T47D (cell line): ENCODE measurements around the gene ARID1B.

ENCODE experiments used
- DNase-seq, 2 experiments: peaks; one replicate each; pipeline versions ENCODE4 v3.0.0 to v3.0.0-alpha.2; 2011 to 2012; ENCODE audit warnings: low read depth in 1 of 2, low spot score in 1 of 2
- JUND ChIP-seq: IDR thresholded peaks from 2 replicates; pipeline ENCODE4 v1.6.1; 2012; ENCODE audit warnings: low read depth
- in situ Hi-C: cut with HindIII; loops from 2 replicates; pipeline ENCODE4 v1.10.0; 2016; ENCODE audit warnings: low sequenced_read_pairs, low pct_unique_long_range_greater_than_20kb

Gene ARID1B

DNA sequence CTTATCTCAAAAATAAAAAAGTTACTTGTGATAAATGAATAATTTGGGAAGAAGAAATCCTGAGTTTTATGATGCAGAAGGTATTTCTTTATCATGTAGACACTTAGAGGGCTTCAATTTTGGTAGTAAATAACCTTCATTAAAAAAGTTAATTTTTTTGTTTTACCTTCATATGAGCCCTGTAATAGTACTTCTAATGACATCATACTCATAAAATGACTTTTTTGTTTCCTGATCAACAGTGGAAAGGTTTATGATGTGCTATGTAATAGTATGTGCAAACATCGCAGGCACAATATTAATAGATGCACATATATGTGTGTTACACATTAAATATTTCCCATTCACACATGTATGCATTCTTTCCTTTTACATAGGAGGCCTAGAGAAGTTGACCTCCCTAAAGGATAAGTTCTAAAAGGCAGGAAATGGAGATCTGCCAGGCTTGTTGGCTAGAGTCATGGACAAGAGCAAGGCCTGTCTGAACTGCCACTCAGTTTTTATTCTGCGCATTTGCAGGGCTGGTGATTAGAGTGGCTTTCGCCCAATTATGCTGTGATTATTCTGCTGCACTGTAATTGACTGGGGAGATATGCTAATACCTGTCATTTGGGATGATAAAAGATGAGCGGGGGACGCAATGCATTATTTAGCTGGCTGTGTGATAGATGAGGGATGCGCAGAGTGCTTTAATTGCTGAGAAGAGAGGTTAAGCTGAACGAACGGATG, 273.5 kb downstream of the ARID1B start:
- no peak for DNase-seq
- in situ Hi-C loops: no loop called here
- TF ChIP-seq JUND: no peak

DNA sequence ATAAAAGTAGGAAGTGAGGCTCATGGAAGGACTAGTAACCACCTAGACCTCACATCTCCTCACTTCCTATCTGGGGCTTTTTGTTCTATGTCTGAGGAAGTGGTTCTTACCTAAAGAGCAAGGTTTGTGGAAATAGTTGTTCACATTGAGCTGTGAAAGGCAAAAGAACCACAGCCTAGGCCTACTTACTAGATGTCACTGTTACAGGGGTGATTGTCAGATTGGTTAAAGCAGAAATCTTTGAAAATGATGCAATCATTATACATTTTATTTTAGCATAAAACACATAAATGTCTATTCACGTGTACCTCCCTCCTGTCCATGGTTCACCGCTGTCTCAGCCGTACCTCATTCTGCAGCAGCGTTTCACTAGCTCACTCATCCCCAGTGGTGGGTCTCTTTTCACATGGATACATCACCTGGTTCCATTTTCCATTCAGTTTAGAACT, 277.4 kb downstream of the ARID1B start:
- TF ChIP-seq JUND: no peak
- no peak for DNase-seq
- in situ Hi-C loops: no loop called here

- TF ChIP-seq JUND: no peak
- in situ Hi-C loops: no loop called here
- DNase-seq: no peak
Observed at GRCh38 chr6:157055863-157056262, 278.7 kb downstream of the ARID1B start.

GRCh38 chr6:157056275-157056674, 279.1 kb downstream of the ARID1B start:
- in situ Hi-C loops: no loop called here
- DNase-seq: no peak
- no peak for TF ChIP-seq JUND

DNA sequence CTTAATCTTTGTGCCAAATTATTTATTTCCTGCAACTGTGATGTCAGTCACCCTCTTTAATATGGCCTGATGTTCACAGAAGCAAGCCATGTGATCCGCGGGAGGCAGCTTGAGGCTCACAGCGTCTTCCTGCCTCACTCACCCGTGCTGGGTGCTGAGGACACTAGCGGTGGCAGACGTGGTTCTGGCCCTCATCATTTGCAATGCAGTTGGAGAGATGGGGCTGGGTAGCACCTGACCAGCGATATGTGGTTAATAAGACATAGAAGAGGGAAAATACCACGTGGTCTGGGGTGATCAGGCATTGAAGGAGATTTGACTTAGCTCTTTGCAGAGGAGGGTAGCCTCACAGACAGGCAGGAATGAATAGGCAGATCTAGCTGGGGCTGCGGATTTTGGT, 281.4 kb downstream of the ARID1B start:
- in situ Hi-C loops: no loop called here
- DNase-seq: no peak
- no peak for TF ChIP-seq JUND

DNA sequence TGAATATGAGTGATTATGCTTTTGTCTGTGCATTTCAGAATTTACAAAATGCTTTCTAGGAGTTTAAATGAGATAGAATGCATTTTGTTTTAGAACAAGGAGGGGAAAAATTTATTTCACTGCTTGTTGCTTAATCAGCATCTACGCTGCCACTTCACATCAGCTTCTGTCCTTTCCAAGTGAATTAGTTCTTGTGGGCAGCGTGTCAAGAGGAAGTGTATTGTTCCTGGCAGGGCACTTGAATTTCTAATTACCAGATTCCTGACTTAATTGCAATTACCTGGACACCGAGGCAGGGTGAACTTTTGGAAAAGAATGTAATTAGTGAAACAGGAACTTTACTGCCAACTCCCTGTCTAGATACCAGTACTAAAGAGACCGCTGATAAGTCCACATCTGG, 282.6 kb downstream of the ARID1B start:
- in situ Hi-C loops: no loop called here
- DNase-seq: no peak
- no peak for TF ChIP-seq JUND

DNA sequence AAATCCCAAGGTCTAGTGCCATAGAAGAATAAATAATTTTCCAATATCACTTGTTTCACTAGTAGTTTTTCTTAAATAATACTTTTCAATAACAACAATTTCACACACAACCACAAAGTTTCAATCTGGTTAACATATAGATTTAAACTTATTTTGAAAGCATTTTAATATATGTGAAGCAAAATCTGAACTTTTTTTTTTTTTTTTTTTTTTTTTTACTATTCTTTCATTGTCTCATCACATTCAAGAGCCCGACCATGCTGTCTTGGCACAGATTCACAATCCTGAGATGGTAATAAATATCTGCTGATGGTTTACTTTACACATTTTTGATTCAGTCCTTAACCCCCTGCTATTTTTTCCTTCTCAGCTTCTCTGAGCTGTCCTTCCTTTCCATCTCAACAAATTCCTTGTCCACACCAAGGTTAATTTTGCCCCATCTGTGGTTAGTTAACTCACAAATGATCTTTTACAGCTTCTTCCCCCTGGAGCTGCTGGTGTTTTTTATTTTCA, 283.3 kb downstream of the ARID1B start:
- in situ Hi-C loops: no loop called here
- TF ChIP-seq JUND: no peak
- DNase-seq: no peak

- in situ Hi-C loops: no loop called here
- TF ChIP-seq JUND: no peak
- DNase-seq: no peak
Observed at GRCh38 chr6:157061770-157062594, 284.8 kb downstream of the ARID1B start.

DNA sequence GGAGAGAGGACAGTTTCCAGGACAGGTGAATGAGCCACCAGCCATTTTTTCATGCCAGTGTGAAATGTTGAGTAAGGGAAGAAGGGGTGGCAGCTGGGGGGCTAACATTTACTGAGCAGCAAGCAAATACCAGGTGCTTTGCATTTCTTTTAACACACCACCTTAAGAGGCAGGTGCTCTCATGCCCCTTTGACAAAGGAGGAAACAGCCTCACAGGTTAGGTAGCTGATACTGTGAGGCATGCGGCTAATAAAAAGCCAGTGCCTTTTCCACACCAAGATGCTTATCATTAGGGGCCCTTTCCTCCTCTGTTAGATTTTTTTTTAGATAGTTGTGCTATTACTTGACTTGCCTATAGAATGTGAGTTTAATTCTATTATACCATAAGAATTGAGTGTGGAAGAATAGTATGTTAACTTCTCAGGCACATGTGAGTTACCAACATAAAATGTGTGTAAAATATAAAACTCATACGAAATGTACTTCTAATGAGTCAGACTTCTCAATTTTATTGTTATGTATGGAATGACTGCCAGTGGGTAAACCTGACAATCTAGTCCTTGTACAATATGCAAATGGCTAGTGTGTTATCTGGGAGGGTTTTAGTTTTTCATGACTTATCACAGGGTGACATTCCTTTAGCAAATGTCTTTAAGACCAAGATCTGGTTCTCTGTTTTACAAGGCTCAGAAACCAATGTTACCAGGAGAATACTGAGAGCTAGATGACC, 286.2 kb downstream of the ARID1B start:
- TF ChIP-seq JUND: no peak
- no peak for DNase-seq
- in situ Hi-C loops: no loop called here

GRCh38 chr6:157063923-157064322, 286.7 kb downstream of the ARID1B start:
- in situ Hi-C loops: no loop called here
- no peak for TF ChIP-seq JUND

GRCh38 chr6:157064502-157064901, 287.3 kb downstream of the ARID1B start:
- no peak for DNase-seq
- TF ChIP-seq JUND: no peak
- in situ Hi-C loops: no loop called here

More at GRCh38 chr6:157063923-157064322, 286.7 kb downstream of the ARID1B start:
- no peak for DNase-seq

- no peak for DNase-seq
- in situ Hi-C loops: no loop called here
- TF ChIP-seq JUND: no peak
Observed at GRCh38 chr6:157065366-157065765, 288.2 kb downstream of the ARID1B start.
